ENCODE measurements around the gene TSPAN9.

- TF ChIP-seq CTCF (IDR thresholded peaks at IDR 0.05) (no peak), POLR2A (IDR thresholded peaks at IDR 0.05) (no peak), POLR2AphosphoS5 (IDR thresholded peaks at IDR 0.05) (peak in 2 of 3 donors; percentile 34 to 63)
Observed at GRCh38 chr12:3055026-3055703, 22.0 kb upstream of the TSPAN9 start.
